Osteocyte (in vitro differentiated cells): ENCODE measurements around the gene ARHGEF40. TPM values are rescaled to one million over a fixed set of nuclear protein-coding genes. Genes with fewer than 3 reads are reported as not detected.

Source experiments
- DNase-seq: peaks from one replicate; pipeline ENCODE4 v3.0.0; 2021; ENCODE audit warnings: mixed read lengths; ENCODE audit not compliant: unreplicated experiment; ENCODE audit errors: extremely low spot score
- H3K27ac Mint-ChIP-seq: one replicate; pipeline ENCODE4 v1.8.0; 2021; ENCODE audit warnings: mild to moderate bottlenecking, mixed read lengths; ENCODE audit not compliant: unreplicated experiment
- H3K27me3 Mint-ChIP-seq: one replicate; pipeline ENCODE4 v1.8.0; 2021; ENCODE audit warnings: mixed read lengths; ENCODE audit not compliant: unreplicated experiment
- H3K36me3 Mint-ChIP-seq: one replicate; pipeline ENCODE4 v1.8.0; 2021; ENCODE audit warnings: mixed read lengths; ENCODE audit not compliant: unreplicated experiment
- H3K4me1 Mint-ChIP-seq: one replicate; pipeline ENCODE4 v1.8.0; 2021; ENCODE audit warnings: mixed read lengths; ENCODE audit not compliant: unreplicated experiment
- H3K4me3 Mint-ChIP-seq: one replicate; pipeline ENCODE4 v1.8.0; 2021; ENCODE audit warnings: mild to moderate bottlenecking, moderate library complexity, mixed read lengths; ENCODE audit not compliant: unreplicated experiment
- H3K9me3 Mint-ChIP-seq: one replicate; pipeline ENCODE4 v1.8.0; 2021; ENCODE audit warnings: mixed read lengths; ENCODE audit not compliant: unreplicated experiment
- total RNA-seq: library from RNA; stranded (reverse); gene quantifications from 2 replicates; pipeline ENCODE4 v1.2.1, GENCODE V29; 2021
- TF ChIP-seq, protein P1 (sequence below): fragments of 200-600 bp; sonication (generic); IDR thresholded peaks from 2 replicates; pipeline ENCODE4 v1.5.0; 2021; ENCODE audit warnings: antibody characterized with exemption, mild to moderate bottlenecking, moderate library complexity

ARHGEF40 gene
- total RNA-seq, 1 donor from 2014 or later, result 139 TPM

- no peak for DNase-seq
- TF ChIP-seq, protein P1, sequence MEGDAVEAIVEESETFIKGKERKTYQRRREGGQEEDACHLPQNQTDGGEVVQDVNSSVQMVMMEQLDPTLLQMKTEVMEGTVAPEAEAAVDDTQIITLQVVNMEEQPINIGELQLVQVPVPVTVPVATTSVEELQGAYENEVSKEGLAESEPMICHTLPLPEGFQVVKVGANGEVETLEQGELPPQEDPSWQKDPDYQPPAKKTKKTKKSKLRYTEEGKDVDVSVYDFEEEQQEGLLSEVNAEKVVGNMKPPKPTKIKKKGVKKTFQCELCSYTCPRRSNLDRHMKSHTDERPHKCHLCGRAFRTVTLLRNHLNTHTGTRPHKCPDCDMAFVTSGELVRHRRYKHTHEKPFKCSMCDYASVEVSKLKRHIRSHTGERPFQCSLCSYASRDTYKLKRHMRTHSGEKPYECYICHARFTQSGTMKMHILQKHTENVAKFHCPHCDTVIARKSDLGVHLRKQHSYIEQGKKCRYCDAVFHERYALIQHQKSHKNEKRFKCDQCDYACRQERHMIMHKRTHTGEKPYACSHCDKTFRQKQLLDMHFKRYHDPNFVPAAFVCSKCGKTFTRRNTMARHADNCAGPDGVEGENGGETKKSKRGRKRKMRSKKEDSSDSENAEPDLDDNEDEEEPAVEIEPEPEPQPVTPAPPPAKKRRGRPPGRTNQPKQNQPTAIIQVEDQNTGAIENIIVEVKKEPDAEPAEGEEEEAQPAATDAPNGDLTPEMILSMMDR, result no peak
- Mint-ChIP-seq H3K4me3 (no peak overlapping the region), H3K4me1 (peaks cover 3% of the 10 kb centered on the region), H3K27ac (no peak overlapping the region), H3K9me3 (no peaks in the 10 kb centered on the region), H3K27me3 (no peaks in the 10 kb centered on the region), H3K36me3 (no peaks in the 10 kb centered on the region)
These were observed 13.5 kb upstream of the ARHGEF40 start for GRCh38 chr14:21056520-21057163.

DNA sequence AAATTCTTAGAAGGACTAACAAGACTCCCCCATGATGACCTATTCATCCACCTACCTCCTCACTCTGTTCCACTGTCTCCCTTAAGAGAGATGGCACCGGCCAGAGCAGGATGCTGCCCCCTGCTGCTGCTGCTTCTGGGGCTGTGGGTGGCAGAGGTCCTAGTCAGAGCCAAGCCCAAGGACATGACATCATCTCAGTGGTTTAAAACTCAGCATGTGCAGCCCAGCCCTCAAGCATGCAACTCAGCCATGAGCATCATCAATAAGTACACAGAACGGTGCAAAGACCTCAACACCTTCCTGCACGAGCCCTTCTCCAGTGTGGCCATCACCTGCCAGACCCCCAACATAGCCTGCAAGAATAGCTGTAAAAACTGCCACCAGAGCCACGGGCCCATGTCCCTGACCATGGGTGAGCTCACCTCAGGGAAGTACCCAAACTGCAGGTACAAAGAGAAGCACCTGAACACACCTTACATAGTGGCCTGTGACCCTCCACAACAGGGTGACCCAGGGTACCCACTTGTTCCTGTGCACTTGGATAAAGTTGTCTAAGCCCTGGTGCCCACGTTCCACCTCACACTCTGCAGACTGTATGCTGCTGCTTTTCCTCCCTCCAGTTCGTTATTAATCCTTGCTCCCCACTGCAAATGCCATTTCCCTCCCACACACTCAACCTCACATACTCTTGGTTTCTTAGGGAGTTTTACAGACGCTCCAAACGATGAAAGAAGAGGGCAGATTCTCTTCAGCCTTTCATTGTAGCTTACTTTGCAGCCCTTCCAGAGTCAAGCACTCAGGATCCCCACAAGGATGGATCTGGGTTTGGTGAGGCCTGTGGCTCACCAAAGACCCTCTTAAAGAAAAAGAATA lies 12.1 kb upstream of the ARHGEF40 start, which contains the start of gene RNASE8:
TSS of gene RNASE8 (plus strand) at position 20 of the 873 bp plus-strand sequence. CDS start at position 91, 71 bp downstream.
- Mint-ChIP-seq H3K36me3 (no peaks in the 10 kb centered on the region), H3K4me1 (peaks cover 13% of the 10 kb centered on the region), H3K27me3 (no peaks in the 10 kb centered on the region), H3K4me3 (no peak within 1 kb of the TSS), H3K27ac (no peak within 1 kb of the TSS), H3K9me3 (no peaks in the 10 kb centered on the region)
- TF ChIP-seq, protein P1, result no peak
- DNase-seq, result no peak

GRCh38 chr14:21058903-21059302 lies 11.2 kb upstream of the ARHGEF40 start:
- H3K4me1 Mint-ChIP-seq, result peaks cover 21% of the 10 kb centered on the region
- H3K4me3 Mint-ChIP-seq, result no peak overlapping the region
- H3K9me3 Mint-ChIP-seq, result no peaks in the 10 kb centered on the region
- no peaks in the 10 kb centered on the region for H3K27me3 Mint-ChIP-seq
- no peak overlapping the region for H3K27ac Mint-ChIP-seq
- no peaks in the 10 kb centered on the region for H3K36me3 Mint-ChIP-seq
- no peak for DNase-seq
- TF ChIP-seq, protein P1, result no peak

GRCh38 chr14:21059842-21060613 lies 10.1 kb upstream of the ARHGEF40 start:
- Mint-ChIP-seq H3K27me3 (no peaks in the 10 kb centered on the region), H3K4me1 (peaks cover 25% of the 10 kb centered on the region), H3K27ac (no peak overlapping the region), H3K36me3 (no peaks in the 10 kb centered on the region), H3K4me3 (no peak overlapping the region), H3K9me3 (no peaks in the 10 kb centered on the region)
- TF ChIP-seq, protein P1, result no peak
- DNase-seq, result no peak
